Panc1 (cell line): ENCODE data around the gene CAST. TPM values are rescaled to one million over a fixed set of nuclear protein-coding genes. Genes with fewer than 3 reads are reported as not detected.

Experiments
- ATAC-seq: fragments of 200-7000 bp; cut with Tn5 transposase; 2 replicates; pipeline ENCODE4 v1.9.1; 2020; ENCODE audit warnings: mild to moderate bottlenecking, moderate library complexity
- BruUV-seq: library from RNA; stranded (reverse); fragments of 400-500 nt; replicated peaks from 2 replicates; lab custom pipeline; 2021; lab: Mats Ljungman, UMichigan
- CTCF ChIA-PET: fragments of 300-600 bp; sonication (Branson Sonifier 250); formaldehyde crosslinking; loops from one replicate; lab custom pipeline; 2022; ENCODE audit warnings: antibody characterized with exemption; lab: Charles Lee
- POLR2A ChIA-PET: fragments of 300-600 bp; sonication (Branson Sonifier 250); formaldehyde crosslinking; loops from one replicate; lab custom pipeline; 2022; ENCODE audit warnings: antibody characterized with exemption; lab: Charles Lee
- DNase-seq: peaks from one replicate; pipeline ENCODE4 v3.0.0-alpha.2; 2010; ENCODE audit warnings: low read depth, low spot score
- H3K27ac ChIP-seq: 2 replicates; pipeline ENCODE4 v1.5.1; 2011; ENCODE audit warnings: mild to moderate bottlenecking, low read length, inconsistent platforms
- H3K27me3 ChIP-seq: fragments of 200-500 bp; sonication (Bioruptor generic); 2 replicates; pipeline ENCODE4 v1.6.0; 2014; ENCODE audit warnings: low read length, inconsistent platforms; ENCODE audit not compliant: control insufficient read depth, insufficient read depth
- H3K36me3 ChIP-seq: fragments of 200-500 bp; sonication (Bioruptor generic); 2 replicates; pipeline ENCODE4 v1.5.1; 2014; ENCODE audit warnings: inconsistent platforms, mild to moderate bottlenecking, low read length, moderate library complexity; ENCODE audit not compliant: control insufficient read depth, insufficient read depth
- H3K4me1 ChIP-seq: 2 replicates; pipeline ENCODE4 v1.5.1; 2011; ENCODE audit warnings: inconsistent platforms, mild to moderate bottlenecking, low read length, moderate library complexity; ENCODE audit not compliant: control insufficient read depth, insufficient read depth
- H3K4me3 ChIP-seq, 2 experiments: 2 replicates each; pipeline ENCODE4 v1.5.1; 2011 to 2012; ENCODE audit warnings: low read depth in 2 of 2, low read length in 2 of 2, mild to moderate bottlenecking in 2 of 2, inconsistent platforms in 1 of 2, moderate library complexity in 1 of 2
- H3K9me3 ChIP-seq: fragments of 200-500 bp; sonication (Bioruptor generic); 2 replicates; pipeline ENCODE4 v1.5.1; 2014; ENCODE audit warnings: low read depth, mild to moderate bottlenecking, inconsistent platforms, low read length, moderate library complexity; ENCODE audit not compliant: control insufficient read depth, insufficient read depth
- CTCF ChIP-seq: fragments of 450-650 bp; IDR thresholded peaks from 2 replicates; pipeline ENCODE4 v1.5.1; 2017; ENCODE audit warnings: mild to moderate bottlenecking
- POLR2AphosphoS5 ChIP-seq: IDR thresholded peaks from 2 replicates; pipeline ENCODE4 v1.6.1; 2012; ENCODE audit warnings: mild to moderate bottlenecking, low read depth, low read length, moderate library complexity
- REST ChIP-seq, 2 experiments: IDR thresholded peaks; 2 replicates each; pipeline ENCODE4 v1.6.1; 2011 to 2012; ENCODE audit warnings: low read depth in 2 of 2, control low read depth in 1 of 2, low read length in 1 of 2, mild to moderate bottlenecking in 1 of 2, moderate library complexity in 1 of 2; ENCODE audit not compliant: insufficient read depth in 1 of 2
- SIN3A ChIP-seq: IDR thresholded peaks from 2 replicates; pipeline ENCODE4 v1.6.1; 2012; ENCODE audit warnings: low read depth, mild to moderate bottlenecking, low read length, moderate library complexity, borderline replicate concordance; ENCODE audit not compliant: insufficient read depth
- TCF7L2 ChIP-seq: IDR thresholded peaks from 2 replicates; pipeline ENCODE4 v1.6.1; 2011; ENCODE audit warnings: mild to moderate bottlenecking, low read depth, low read length, inconsistent platforms
- in situ Hi-C: cut with HindIII; loops from 2 replicates; pipeline ENCODE4 v1.10.0; 2016; ENCODE audit warnings: low sequenced_read_pairs, low pct_unique_long_range_greater_than_20kb
- intact Hi-C: fragments of 100-400 bp; cut with micrococcal nuclease; formaldehyde crosslinking; loops from one replicate; pipeline ENCODE4 v1.10.0; 2022; ENCODE audit not compliant: unreplicated experiment
- total RNA-seq: library from RNA; stranded (reverse); gene quantifications from one replicate; pipeline ENCODE4 v1.2.1, GENCODE V29; 2021; ENCODE audit not compliant: unreplicated experiment

CAST gene
- total RNA-seq, 1 experiment from 2014 or later = 212 TPM

- CTCF ChIA-PET = no interaction called here
Measured at GRCh38 chr5:96699186-96699820, 37.1 kb downstream of the CAST start.

More at GRCh38 chr5:96699186-96699820, 37.1 kb downstream of the CAST start:
- in situ Hi-C loops (no loop called here), intact Hi-C loops (no loop called here)
- POLR2A ChIA-PET = interaction anchor here (0.6 kb wide), 1 partner anchor 578 kb away, joined by 7 read pairs; no protein-coding TSS in a partner anchor
- Histone ChIP-seq H3K9me3 (no peaks in the 10 kb centered on the region), H3K27ac (no peak overlapping the region), H3K36me3 (no peaks in the 10 kb centered on the region; the same call in 1 of the 2 replicates), H3K27me3 (no peaks in the 10 kb centered on the region), H3K4me1 (peaks cover 17% of the 10 kb centered on the region), H3K4me3 (no peak overlapping the region)
- TF ChIP-seq TCF7L2 (no peak), POLR2AphosphoS5 (no peak), SIN3A (no peak), REST (IDR thresholded peaks at IDR 0.05; ENCODE audit: insufficient read depth in 1 of 2, low read depth in 2 of 2, low read length in 1 of 2) (no peak), CTCF (no peak)
- DNase-seq (no peak), ATAC-seq (no peak)
- no TSS peak for BruUV-seq
